ENCODE results near the gene CDH4.

Gene CDH4

GRCh38 chr20:61805365-61805764 is 553.3 kb downstream of the CDH4 start:
- no peak for TF ChIP-seq POLR2A (IDR thresholded peaks at IDR 0.05; ENCODE audit: low read depth, low read length)
- no peak for DNase-seq (ENCODE audit: insufficient read length, low spot score)
- FAIRE-seq, result no peak

- FAIRE-seq (no peak), DNase-seq (ENCODE audit: insufficient read length, low spot score) (no peak)
- TF ChIP-seq POLR2A (IDR thresholded peaks at IDR 0.05; ENCODE audit: low read depth, low read length), result no peak
Measured at GRCh38 chr20:61805781-61806180, 553.7 kb downstream of the CDH4 start.

- FAIRE-seq (no peak), DNase-seq (ENCODE audit: insufficient read length, low spot score) (no peak)
- no peak for TF ChIP-seq POLR2A (IDR thresholded peaks at IDR 0.05; ENCODE audit: low read depth, low read length)
Measured at GRCh38 chr20:61806314-61806713, 554.3 kb downstream of the CDH4 start.

GRCh38 chr20:61806995-61807394 is 554.9 kb downstream of the CDH4 start:
- no peak for DNase-seq (ENCODE audit: insufficient read length, low spot score)
- no peak for FAIRE-seq
- TF ChIP-seq POLR2A (IDR thresholded peaks at IDR 0.05; ENCODE audit: low read depth, low read length), result no peak

- DNase-seq (ENCODE audit: insufficient read length, low spot score) (no peak), FAIRE-seq (no peak)
- no peak for TF ChIP-seq POLR2A (IDR thresholded peaks at IDR 0.05; ENCODE audit: low read depth, low read length)
Measured at GRCh38 chr20:61807471-61808160, 555.6 kb downstream of the CDH4 start.

- no peak for TF ChIP-seq POLR2A (IDR thresholded peaks at IDR 0.05; ENCODE audit: low read depth, low read length)
- FAIRE-seq (no peak), DNase-seq (ENCODE audit: insufficient read length, low spot score) (no peak)
Measured at GRCh38 chr20:61808447-61808846, 556.4 kb downstream of the CDH4 start.

- DNase-seq (ENCODE audit: insufficient read length, low spot score) (no peak), FAIRE-seq (no peak)
- TF ChIP-seq POLR2A (IDR thresholded peaks at IDR 0.05; ENCODE audit: low read depth, low read length), result no peak
Measured at GRCh38 chr20:61809006-61809770, 557.1 kb downstream of the CDH4 start.

- FAIRE-seq, result no peak
- no peak for DNase-seq (ENCODE audit: insufficient read length, low spot score)
- TF ChIP-seq POLR2A (IDR thresholded peaks at IDR 0.05; ENCODE audit: low read depth, low read length), result no peak
Measured at GRCh38 chr20:61810066-61810737, 558.1 kb downstream of the CDH4 start.

- DNase-seq (ENCODE audit: insufficient read length, low spot score), result no peak
- FAIRE-seq, result no peak
- no peak for TF ChIP-seq POLR2A (IDR thresholded peaks at IDR 0.05; ENCODE audit: low read depth, low read length)
Measured at GRCh38 chr20:61810738-61811135, 558.7 kb downstream of the CDH4 start.

- no peak for FAIRE-seq
- TF ChIP-seq POLR2A (IDR thresholded peaks at IDR 0.05; ENCODE audit: low read depth, low read length), result no peak
- DNase-seq (ENCODE audit: insufficient read length, low spot score), result no peak
Measured at GRCh38 chr20:61811166-61811565, 559.1 kb downstream of the CDH4 start.

GRCh38 chr20:61812121-61812844 is 560.2 kb downstream of the CDH4 start:
- no peak for TF ChIP-seq POLR2A (IDR thresholded peaks at IDR 0.05; ENCODE audit: low read depth, low read length)
- FAIRE-seq (no peak), DNase-seq (ENCODE audit: insufficient read length, low spot score) (no peak)

- DNase-seq (ENCODE audit: insufficient read length, low spot score), result no peak
- TF ChIP-seq POLR2A (IDR thresholded peaks at IDR 0.05; ENCODE audit: low read depth, low read length), result no peak
- no peak for FAIRE-seq
Measured at GRCh38 chr20:61812845-61813485, 560.9 kb downstream of the CDH4 start.

- no peak for TF ChIP-seq POLR2A (IDR thresholded peaks at IDR 0.05; ENCODE audit: low read depth, low read length)
- DNase-seq (ENCODE audit: insufficient read length, low spot score) (no peak), FAIRE-seq (no peak)
Measured at GRCh38 chr20:61813791-61814190, 561.7 kb downstream of the CDH4 start.

Measured in H54 (cell line).